H1 (cell line): ENCODE results near the gene RASL10A. TPM values are rescaled to one million over a fixed set of nuclear protein-coding genes. Genes with fewer than 3 reads are reported as not detected.

Experiments
- CTCF ChIA-PET: fragments of 300-600 bp; sonication (Branson Sonifier 250); formaldehyde crosslinking; loops from one replicate; lab custom pipeline; 2021; ENCODE audit not compliant: partially characterized antibody; lab: Charles Lee
- POLR2A ChIA-PET: fragments of 300-600 bp; sonication (Branson Sonifier 250); formaldehyde crosslinking; loops from one replicate; lab custom pipeline; 2021; ENCODE audit warnings: inconsistent platforms; ENCODE audit not compliant: partially characterized antibody; lab: Charles Lee
- DNase-seq, 2 experiments: peaks; one replicate each; pipeline versions ENCODE4 v3.0.0 to v3.0.0-alpha.2; 2010 to 2022; ENCODE audit warnings: low spot score in 2 of 2, low read depth in 1 of 2, mixed read lengths in 1 of 2
- FAIRE-seq: peaks from 2 replicates; lab custom pipeline; 2011; peaks lifted over from hg19 to GRCh38; lab: Jason Lieb, UNC
- H2AFZ ChIP-seq: 2 replicates; pipeline ENCODE4 v1.8.1; 2012; ENCODE audit warnings: low read length, inconsistent platforms
- H2AK5ac ChIP-seq: 2 replicates; pipeline ENCODE4 v1.6.1; 2013; ENCODE audit warnings: low read depth, low read length
- H2BK120ac ChIP-seq: replicated peaks from 2 replicates; pipeline ENCODE3; 2013; ENCODE audit warnings: low read depth, low read length, inconsistent platforms
- H2BK12ac ChIP-seq: 2 replicates; pipeline ENCODE4 v1.6.1; 2013; ENCODE audit warnings: low read depth, low read length
- H2BK15ac ChIP-seq: 2 replicates; pipeline ENCODE4 v1.6.1; 2013; ENCODE audit warnings: low read length
- H2BK20ac ChIP-seq: 2 replicates; pipeline ENCODE4 v1.6.1; 2013; ENCODE audit warnings: low read length
- H2BK5ac ChIP-seq: 2 replicates; pipeline ENCODE4 v1.6.1; 2013; ENCODE audit warnings: low read depth, low read length
- H3K14ac ChIP-seq: 2 replicates; pipeline ENCODE4 v1.6.1; 2013; ENCODE audit warnings: inconsistent platforms; ENCODE audit not compliant: insufficient read length
- H3K18ac ChIP-seq: 2 replicates; pipeline ENCODE4 v1.6.1; 2013; ENCODE audit warnings: low read length; ENCODE audit errors: extremely low read depth
- H3K23ac ChIP-seq: 2 replicates; pipeline ENCODE4 v1.6.1; 2013; ENCODE audit warnings: inconsistent platforms; ENCODE audit not compliant: insufficient read length
- H3K23me2 ChIP-seq: 2 replicates; pipeline ENCODE4 v1.6.1; 2013; ENCODE audit warnings: low read depth, low read length
- H3K27ac ChIP-seq: 2 replicates; pipeline ENCODE4 v1.6.1; 2011; ENCODE audit warnings: low read depth, low read length, inconsistent platforms
- H3K27me3 ChIP-seq, 4 experiments: replicated peaks in 1 of 4; 1 replicate in 1 of 4; 2 replicates in 3 of 4; pipeline versions ENCODE4 v1.6.1 to v1.8.1; 2011 to 2013; ENCODE audit warnings: low read length in 3 of 4, mild to moderate bottlenecking in 3 of 4, inconsistent platforms in 2 of 4, mixed read lengths in 2 of 4, moderate library complexity in 1 of 4; ENCODE audit not compliant: control insufficient read depth in 3 of 4, insufficient read depth in 3 of 4; ENCODE audit errors: extremely low read depth in 1 of 4
- H3K36me3 ChIP-seq, 4 experiments: 2 replicates each; pipeline versions ENCODE4 v1.6.1 to v1.8.1; 2011 to 2013; ENCODE audit warnings: mild to moderate bottlenecking in 4 of 4, low read length in 3 of 4, moderate library complexity in 2 of 4, control low read depth in 1 of 4, inconsistent platforms in 1 of 4; ENCODE audit not compliant: insufficient read depth in 4 of 4, control insufficient read depth in 2 of 4
- H3K4ac ChIP-seq: replicated peaks from 2 replicates; pipeline ENCODE3; 2013; ENCODE audit warnings: low read length, low read depth, mixed read lengths, inconsistent platforms; ENCODE audit not compliant: insufficient read length
- H3K4me1 ChIP-seq, 4 experiments: replicated peaks in 1 of 4; 1 replicate in 1 of 4; 2 replicates in 3 of 4; pipeline versions ENCODE4 v1.6.1 to v1.8.1; 2011 to 2013; ENCODE audit warnings: low read length in 3 of 4, inconsistent platforms in 2 of 4, mixed read lengths in 1 of 4; ENCODE audit not compliant: insufficient read depth in 4 of 4, control insufficient read depth in 3 of 4
- H3K4me2 ChIP-seq, 2 experiments: 2 replicates each; pipeline versions ENCODE4 v1.6.1 to v1.8.1; 2011 to 2013; ENCODE audit warnings: low read depth in 2 of 2, low read length in 2 of 2, control low read depth in 1 of 2, inconsistent platforms in 1 of 2, mild to moderate bottlenecking in 1 of 2; ENCODE audit not compliant: insufficient read depth in 1 of 2
- H3K4me3 ChIP-seq, 4 experiments: fragments of 200-600, 300-600 bp in 1 of 4; sonication (generic), shearing (Covaris generic), sonication (Bioruptor Twin) in 1 of 4; 2 replicates each; pipeline versions ENCODE4 v1.5.1 to v1.8.1; 2011 to 2016; ENCODE audit warnings: low read length in 4 of 4, low read depth in 3 of 4, control low read depth in 2 of 4, inconsistent platforms in 2 of 4, mild to moderate bottlenecking in 2 of 4, mixed read lengths in 1 of 4, moderate library complexity in 1 of 4; ENCODE audit not compliant: insufficient read depth in 2 of 4; ENCODE audit errors: extremely low read depth in 1 of 4
- H3K56ac ChIP-seq: replicated peaks from 2 replicates; pipeline ENCODE3; 2013; ENCODE audit warnings: low read depth, mild to moderate bottlenecking, mixed read lengths, low read length, inconsistent platforms; ENCODE audit not compliant: insufficient read length
- H3K79me1 ChIP-seq: 2 replicates; pipeline ENCODE4 v1.6.1; 2013; ENCODE audit warnings: low read depth, low read length, control low read depth
- H3K79me2 ChIP-seq, 2 experiments: 2 replicates each; pipeline versions ENCODE4 v1.6.1 to v1.8.1; 2012 to 2013; ENCODE audit warnings: low read length in 2 of 2, mild to moderate bottlenecking in 2 of 2, inconsistent platforms in 1 of 2; ENCODE audit not compliant: insufficient read depth in 2 of 2, control insufficient read depth in 1 of 2
- H3K9ac ChIP-seq, 4 experiments: replicated peaks in 1 of 4; 1 replicate in 1 of 4; 2 replicates in 3 of 4; pipeline versions ENCODE4 v1.6.1 to v1.8.1; 2011 to 2013; ENCODE audit warnings: low read depth in 3 of 4, low read length in 3 of 4, control low read depth in 2 of 4, mild to moderate bottlenecking in 2 of 4, moderate library complexity in 2 of 4, inconsistent platforms in 1 of 4; ENCODE audit errors: extremely low read depth in 1 of 4
- H3K9me3 ChIP-seq, 2 experiments: 2 replicates each; pipeline versions ENCODE4 v1.6.1 to v1.8.1; 2012 to 2013; ENCODE audit warnings: mild to moderate bottlenecking in 2 of 2, moderate library complexity in 2 of 2, control low read depth in 1 of 2, inconsistent platforms in 1 of 2, low read depth in 1 of 2, low read length in 1 of 2, mixed read lengths in 1 of 2; ENCODE audit not compliant: insufficient read depth in 2 of 2
- H4K20me1 ChIP-seq, 2 experiments: replicated peaks in 1 of 2; 2 replicates each; pipeline versions ENCODE3 to v1.8.1; 2011 to 2013; ENCODE audit warnings: inconsistent platforms in 2 of 2, low read length in 2 of 2, mild to moderate bottlenecking in 1 of 2; ENCODE audit not compliant: insufficient read depth in 2 of 2, control insufficient read depth in 1 of 2
- H4K5ac ChIP-seq: 2 replicates; pipeline ENCODE4 v1.6.1; 2013; ENCODE audit warnings: low read length, low read depth, mixed read lengths, inconsistent platforms; ENCODE audit not compliant: insufficient read length
- H4K8ac ChIP-seq: 2 replicates; pipeline ENCODE4 v1.8.0; 2013; ENCODE audit warnings: mild to moderate bottlenecking, moderate library complexity, low read length, inconsistent platforms; ENCODE audit not compliant: insufficient read depth; ENCODE audit errors: extremely low read depth
- H4K91ac ChIP-seq: replicated peaks from 2 replicates; pipeline ENCODE3; 2013; ENCODE audit warnings: low read length, mixed read lengths, inconsistent platforms; ENCODE audit not compliant: insufficient read length
- HDAC2 ChIP-seq, 2 experiments: fragments of 300-600 bp in 1 of 2; sonication (generic) in 1 of 2; IDR thresholded peaks; 2 replicates each; pipeline ENCODE4 v1.6.1; 2011 to 2012; ENCODE audit warnings: low read depth in 2 of 2, low read length in 2 of 2, mild to moderate bottlenecking in 2 of 2, moderate library complexity in 2 of 2, borderline replicate concordance in 1 of 2, inconsistent platforms in 1 of 2
- JUND ChIP-seq: IDR thresholded peaks from 2 replicates; pipeline ENCODE4 v1.6.1; 2011; ENCODE audit warnings: mild to moderate bottlenecking, improper control_type of control experiment, low read length
- MAX ChIP-seq: IDR thresholded peaks from 2 replicates; pipeline ENCODE4 v1.6.1; 2012; ENCODE audit warnings: inconsistent platforms
- PHF8 ChIP-seq: fragments of 200-600 bp; sonication (generic); conservative IDR thresholded peaks from 2 replicates; pipeline ENCODE4 v1.7.1; 2012; ENCODE audit warnings: low read depth, mild to moderate bottlenecking, inconsistent platforms, low read length, moderate library complexity
- RFX5 ChIP-seq: IDR thresholded peaks from 2 replicates; pipeline ENCODE4 v1.6.1; 2011; ENCODE audit warnings: low read depth, low read length, improper control_type of control experiment, borderline replicate concordance
- SAP30 ChIP-seq: fragments of 300-600 bp; sonication (generic); IDR thresholded peaks from 2 replicates; pipeline ENCODE4 v1.7.1; 2012; ENCODE audit warnings: low read length, moderate library complexity, mild to moderate bottlenecking, inconsistent platforms; ENCODE audit not compliant: insufficient read depth, insufficient replicate concordance
- SIN3A ChIP-seq, 2 experiments: IDR thresholded peaks in 1 of 2; conservative IDR thresholded peaks in 1 of 2; 2 replicates each; pipeline ENCODE4 v1.6.1; 2011 to 2012; ENCODE audit warnings: low read length in 2 of 2, improper control_type of control experiment in 1 of 2, low read depth in 1 of 2, mild to moderate bottlenecking in 1 of 2
- SIX5 ChIP-seq: IDR thresholded peaks from 2 replicates; pipeline ENCODE4 v1.6.1; 2011; ENCODE audit warnings: mild to moderate bottlenecking, low read depth, low read length
- SRF ChIP-seq: IDR thresholded peaks from 2 replicates; pipeline ENCODE4 v1.6.1; 2011; ENCODE audit warnings: mild to moderate bottlenecking, low read depth, low read length, moderate library complexity
- SUZ12 ChIP-seq: fragments of 200-600 bp; sonication (generic); IDR thresholded peaks from 2 replicates; pipeline ENCODE4 v1.6.1; 2012; ENCODE audit warnings: mild to moderate bottlenecking, inconsistent platforms, low read length, moderate library complexity, mixed read lengths
- TAF1 ChIP-seq: IDR thresholded peaks from 2 replicates; pipeline ENCODE4 v1.6.1; 2011; ENCODE audit warnings: mild to moderate bottlenecking, low read depth, low read length
- WGBS, 2 experiments: shearing (Covaris generic) in 1 of 2; methylation state at CpG; one replicate each; pipeline versions ENCODE4 v1.1.6 to v1.1.7; 2013 to 2015; ENCODE audit warnings: low lambda C conversion rate in 2 of 2, mixed read lengths in 2 of 2, inconsistent platforms in 1 of 2, low coverage in 1 of 2, missing lambda C conversion rate in 1 of 2; ENCODE audit not compliant: insufficient replicate concordance in 2 of 2, insufficient coverage in 1 of 2, insufficient read length in 1 of 2; ENCODE audit errors: extremely low coverage in 1 of 2, missing lambda C conversion rate in 1 of 2; 5-methylcytosine and 5-hydroxymethylcytosine counted together
- polyA plus RNA-seq, 7 experiments: library from polyadenylated mRNA; depleted of rRNA in 3 of 7; stranded (reverse) in 5 of 7; unstranded in 2 of 7; fragments of >200 nt in 5 of 7; fragments of 200-250 nt in 2 of 7; gene quantifications; 1 replicate in 5 of 7; 2 replicates in 1 of 7; 4 replicates in 1 of 7; pipeline versions ENCODE4 v1.2.1 to v1.2.3, GENCODE V29; 2011 to 2013; ENCODE audit warnings: missing spikeins in 2 of 7, mixed read lengths in 2 of 7
- total RNA-seq: library from RNA; stranded (reverse); fragmentation: NEBNext Ultra II Directional; extraction: Animal tissue kit (Norgen Biotek cat#: 25700); gene quantifications from 2 replicates; pipeline ENCODE4 v1.2.1, GENCODE V29; 2021

RASL10A gene
- total and polyA plus RNA-seq, 2 of the 8 experiments (the other 6 are each of a cell fraction or from before 2014, with no cell fraction given), result 1.1 to 1.5 TPM

GRCh38 chr22:29268511-29269229 is 46.8 kb downstream of the RASL10A start:
- CTCF ChIA-PET, result interaction anchor here (1.0 kb wide), 1 partner anchor 64 kb away, joined by 4 read pairs; no protein-coding TSS in a partner anchor
- no peak for TF ChIP-seq SIX5
- peak; percentile 21 for TF ChIP-seq SAP30
- TF ChIP-seq JUND, result no peak
- peak; percentile 77 for TF ChIP-seq MAX
- TF ChIP-seq PHF8, result peak; percentile 38
- no peak for TF ChIP-seq SRF
- TF ChIP-seq SUZ12, result no peak
- TF ChIP-seq SIN3A (conservative IDR thresholded peaks at IDR 0.05 in 1 of 2, IDR thresholded peaks at IDR 0.05 in 1 of 2; ENCODE audit: low read depth in 1 of 2, low read length in 2 of 2), result no peak; a peak in 1 of 4 replicates
- TF ChIP-seq RFX5, result no peak
- peak; percentile 62 for TF ChIP-seq TAF1
- peak; percentile 55 to 60; a peak in 1 of 4 replicates for TF ChIP-seq HDAC2 (IDR thresholded peaks at IDR 0.05; ENCODE audit: borderline replicate concordance in 1 of 2, low read depth in 2 of 2, low read length in 2 of 2)

More at GRCh38 chr22:29268511-29269229, 46.8 kb downstream of the RASL10A start:
- FAIRE-seq (no peak), DNase-seq (no peak)
- Histone ChIP-seq H2AK5ac (no peak overlapping the region), H3K14ac (no peak overlapping the region), H2BK5ac (peak overlapping the region; percentile 100), H4K20me1 (peaks cover 32 to 38% of the 10 kb centered on the region in 2 experiments), H3K79me2 (peaks cover 47 to 73% of the 10 kb centered on the region in 2 experiments), H3K27me3 (no peaks in the 10 kb centered on the region), H4K5ac (peak overlapping the region; percentile 82), H4K91ac (peak overlapping the region; percentile 75), H3K27ac (peak overlapping the region; percentile 100), H3K23me2 (peaks cover 18% of the 10 kb centered on the region), H3K4me3 (peak overlapping the region; percentile 80 to 96 (median 95)), H3K79me1 (peaks cover 8% of the 10 kb centered on the region), H2BK12ac (no peak overlapping the region), H3K56ac (peak overlapping the region; percentile 95), H3K18ac (peak overlapping the region; percentile 91; the same call in 1 of the 2 replicates), H2BK15ac (no peak overlapping the region), H3K9me3 (no peaks in the 10 kb centered on the region), H3K9ac (peak overlapping the region; percentile 94 to 100 (median 100)), H3K4me2 (peak overlapping the region; percentile 73 to 80), H2BK120ac (no peak overlapping the region), H3K4me1 (peaks cover 6 to 19% (median 11%) of the 10 kb centered on the region in 4 experiments; a peak in 6 of 7 replicates), H3K23ac (no peak overlapping the region), H2BK20ac (no peak overlapping the region), H4K8ac (peak overlapping the region; percentile 100), H2AFZ (no peak overlapping the region), H3K36me3 (peaks cover 16 to 68% (median 32%) of the 10 kb centered on the region in 4 experiments), H3K4ac (peak overlapping the region; percentile 58)
- WGBS, 2 experiments, result 1% methylated on average over 24 of the region's 51 CpGs; no CpG with 5 or more reads in 1 of the 2 experiments
- POLR2A ChIA-PET, result interaction anchor here (0.8 to 21.4 kb wide), 17 partner anchors 11 to 469 kb away, joined by 3 to 436 read pairs (median 5); partner anchors contain the start of genes GAS2L1 and XBP1
